OCI-LY1 (cell line): ENCODE measurements around the gene MYO16.

Source experiments
- H2AFZ ChIP-seq: fragments of 200-600 bp; sonication (generic), shearing (Covaris generic); 2 replicates; pipeline ENCODE4 v1.6.0; 2014; ENCODE audit warnings: antibody characterized with exemption, mild to moderate bottlenecking, low read length
- H3F3A ChIP-seq: fragments of 200-600 bp; sonication (generic), shearing (Covaris generic); 2 replicates; pipeline ENCODE4 v1.6.0; 2014; ENCODE audit warnings: mild to moderate bottlenecking, antibody characterized with exemption, low read length, moderate library complexity; ENCODE audit not compliant: insufficient read depth
- H3K27ac ChIP-seq: fragments of 200-600 bp; sonication (generic); 2 replicates; pipeline ENCODE4 v1.5.1; 2014; ENCODE audit warnings: low read length, mixed run types, mild to moderate bottlenecking, low read depth; ENCODE audit not compliant: poor library complexity, severe bottlenecking
- H3K27me3 ChIP-seq: fragments of 200-600 bp; sonication (generic); 2 replicates; pipeline ENCODE4 v1.6.0; 2014; ENCODE audit warnings: antibody characterized with exemption, mild to moderate bottlenecking, low read length, moderate library complexity; ENCODE audit not compliant: insufficient read depth
- H3K36me3 ChIP-seq: fragments of 200-600 bp; sonication (generic); 2 replicates; pipeline ENCODE4 v1.6.1; 2014; ENCODE audit warnings: mild to moderate bottlenecking, antibody characterized with exemption, low read length, moderate library complexity, mixed read lengths; ENCODE audit not compliant: insufficient read depth
- H3K4me1 ChIP-seq: fragments of 200-600 bp; sonication (generic); 2 replicates; pipeline ENCODE4 v1.5.1; 2014; ENCODE audit warnings: mild to moderate bottlenecking, low read length, moderate library complexity; ENCODE audit not compliant: insufficient read depth, severe bottlenecking
- H3K4me2 ChIP-seq: fragments of 200-600 bp; sonication (generic), shearing (Covaris generic); 2 replicates; pipeline ENCODE4 v1.6.1; 2014; ENCODE audit warnings: low read length
- H3K4me3 ChIP-seq: fragments of 200-600 bp; sonication (generic); 2 replicates; pipeline ENCODE4 v1.5.1; 2014; ENCODE audit warnings: low read length, low read depth, mild to moderate bottlenecking, mixed read lengths; ENCODE audit not compliant: poor library complexity, severe bottlenecking
- H3K79me2 ChIP-seq: fragments of 200-600 bp; shearing (Covaris generic); 2 replicates; pipeline ENCODE4 v1.6.1; 2016; ENCODE audit warnings: mixed run types, low read length, mixed read lengths; ENCODE audit not compliant: insufficient read depth
- H3K9ac ChIP-seq: fragments of 200-600 bp; sonication (generic), shearing (Covaris generic); 2 replicates; pipeline ENCODE4 v1.6.1; 2014; ENCODE audit warnings: mild to moderate bottlenecking, low read length, mixed read lengths
- H3K9me2 ChIP-seq: fragments of 200-600 bp; sonication (generic), shearing (Covaris generic); 2 replicates; pipeline ENCODE4 v1.6.1; 2014; ENCODE audit warnings: low read depth, mild to moderate bottlenecking, low read length, mixed read lengths
- H3K9me3 ChIP-seq: fragments of 200-600 bp; shearing (Covaris generic); 2 replicates; pipeline ENCODE4 v1.6.1; 2014; ENCODE audit warnings: low read length, mixed read lengths
- H4K20me1 ChIP-seq: fragments of 200-600 bp; sonication (generic), shearing (Covaris generic); 2 replicates; pipeline ENCODE4 v1.6.0; 2016; ENCODE audit warnings: mild to moderate bottlenecking, low read length; ENCODE audit not compliant: insufficient read depth
- EZH2 ChIP-seq: fragments of 200-600 bp; sonication (generic), shearing (Covaris generic); IDR thresholded peaks from 2 replicates; pipeline ENCODE4 v1.8.0; 2017; ENCODE audit warnings: borderline replicate concordance, mixed run types, mild to moderate bottlenecking, antibody characterized with exemption, low read length, moderate library complexity, mixed read lengths
- TF ChIP-seq, protein P1 (sequence below): fragments of 200-600 bp; sonication (generic), shearing (Covaris generic); IDR thresholded peaks from 2 replicates; pipeline ENCODE4 v1.5.1; 2017; ENCODE audit warnings: mild to moderate bottlenecking, antibody characterized with exemption, low read length, moderate library complexity, mixed read lengths

The MYO16 gene

DNA sequence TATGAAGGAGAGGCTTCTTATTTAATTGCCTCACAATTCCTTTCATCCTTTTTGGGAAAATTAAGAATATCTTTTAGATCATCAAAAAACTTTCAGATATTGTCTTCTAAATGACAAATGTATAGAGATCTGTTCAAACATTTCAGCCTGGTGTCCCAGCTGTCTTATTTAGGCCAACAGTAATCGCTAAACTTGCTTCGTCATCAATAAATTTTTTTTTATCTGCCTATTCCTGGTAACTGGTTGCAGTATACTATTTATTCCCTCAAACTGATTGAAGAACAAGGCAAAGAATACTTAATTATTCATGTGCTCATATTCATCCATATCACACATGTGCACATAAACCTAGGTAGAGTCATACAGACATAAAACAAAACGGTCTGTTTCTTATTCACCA is 5.3 kb upstream of the MYO16 start:
- no peaks in the 10 kb centered on the region for H3K79me2 ChIP-seq
- H3F3A ChIP-seq, result no peaks in the 10 kb centered on the region
- TF ChIP-seq, protein P1, sequence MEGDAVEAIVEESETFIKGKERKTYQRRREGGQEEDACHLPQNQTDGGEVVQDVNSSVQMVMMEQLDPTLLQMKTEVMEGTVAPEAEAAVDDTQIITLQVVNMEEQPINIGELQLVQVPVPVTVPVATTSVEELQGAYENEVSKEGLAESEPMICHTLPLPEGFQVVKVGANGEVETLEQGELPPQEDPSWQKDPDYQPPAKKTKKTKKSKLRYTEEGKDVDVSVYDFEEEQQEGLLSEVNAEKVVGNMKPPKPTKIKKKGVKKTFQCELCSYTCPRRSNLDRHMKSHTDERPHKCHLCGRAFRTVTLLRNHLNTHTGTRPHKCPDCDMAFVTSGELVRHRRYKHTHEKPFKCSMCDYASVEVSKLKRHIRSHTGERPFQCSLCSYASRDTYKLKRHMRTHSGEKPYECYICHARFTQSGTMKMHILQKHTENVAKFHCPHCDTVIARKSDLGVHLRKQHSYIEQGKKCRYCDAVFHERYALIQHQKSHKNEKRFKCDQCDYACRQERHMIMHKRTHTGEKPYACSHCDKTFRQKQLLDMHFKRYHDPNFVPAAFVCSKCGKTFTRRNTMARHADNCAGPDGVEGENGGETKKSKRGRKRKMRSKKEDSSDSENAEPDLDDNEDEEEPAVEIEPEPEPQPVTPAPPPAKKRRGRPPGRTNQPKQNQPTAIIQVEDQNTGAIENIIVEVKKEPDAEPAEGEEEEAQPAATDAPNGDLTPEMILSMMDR, result no peak
- no peaks in the 10 kb centered on the region for H3K9me2 ChIP-seq
- no peak overlapping the region for H3K4me3 ChIP-seq
- no peaks in the 10 kb centered on the region for H4K20me1 ChIP-seq
- no peak overlapping the region for H3K27ac ChIP-seq
- no peaks in the 10 kb centered on the region for H3K4me1 ChIP-seq
- no peak overlapping the region for H3K4me2 ChIP-seq
- H2AFZ ChIP-seq, result no peak overlapping the region
- H3K9me3 ChIP-seq, result no peaks in the 10 kb centered on the region
- H3K27me3 ChIP-seq, result no peaks in the 10 kb centered on the region
- H3K36me3 ChIP-seq, result no peaks in the 10 kb centered on the region
- H3K9ac ChIP-seq, result no peak overlapping the region

DNA sequence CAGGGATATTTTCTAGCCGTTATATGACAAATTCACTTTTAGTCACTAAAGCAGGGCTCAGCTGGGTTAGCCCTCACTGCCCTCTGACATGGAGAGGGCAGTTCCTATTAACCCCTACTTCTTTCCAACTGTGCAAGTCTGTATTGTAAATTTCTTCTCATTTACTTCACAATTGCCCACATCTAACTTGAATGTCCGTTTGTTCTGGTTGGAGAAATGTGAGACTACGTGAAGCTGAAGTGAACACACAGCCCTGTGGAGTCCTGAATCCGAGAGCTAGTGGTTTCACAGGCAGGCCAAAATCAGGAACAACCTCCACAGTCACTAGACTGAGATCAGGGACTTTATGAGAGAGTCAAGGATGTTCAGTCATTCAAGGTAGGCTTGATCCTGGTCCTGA is 4.4 kb upstream of the MYO16 start:
- Histone ChIP-seq H3K27me3 (no peaks in the 10 kb centered on the region), H3K79me2 (no peaks in the 10 kb centered on the region), H3K9me2 (no peaks in the 10 kb centered on the region), H2AFZ (no peak overlapping the region), H3K36me3 (no peaks in the 10 kb centered on the region), H3K4me1 (no peaks in the 10 kb centered on the region), H3F3A (no peaks in the 10 kb centered on the region), H4K20me1 (no peaks in the 10 kb centered on the region), H3K4me3 (no peak overlapping the region), H3K9me3 (no peaks in the 10 kb centered on the region), H3K9ac (no peak overlapping the region), H3K27ac (no peak overlapping the region), H3K4me2 (no peak overlapping the region)
- TF ChIP-seq EZH2, result no peak
- TF ChIP-seq, protein P1, result no peak

DNA sequence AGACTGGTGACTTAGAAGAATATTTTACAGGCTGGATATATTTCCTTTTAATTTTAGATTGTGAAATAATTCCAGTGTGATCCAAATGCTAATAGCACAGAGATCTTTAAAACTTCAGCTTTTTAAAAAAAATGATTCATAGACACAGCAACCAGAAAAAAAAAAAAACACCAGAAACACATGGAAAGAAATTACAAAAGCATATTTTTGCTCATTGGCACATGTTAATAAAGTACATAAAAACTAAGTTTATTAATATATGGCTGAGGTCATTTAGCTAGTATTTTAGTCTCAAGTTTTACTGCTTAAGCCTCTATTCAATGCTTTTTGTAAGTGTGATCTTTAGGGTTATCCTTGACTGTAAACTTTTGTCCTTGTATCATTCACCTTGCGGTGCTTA is 577 bp downstream of the MYO16 start:
- Histone ChIP-seq H4K20me1 (no peaks in the 10 kb centered on the region), H3K36me3 (no peaks in the 10 kb centered on the region), H3K79me2 (no peaks in the 10 kb centered on the region), H3K9me2 (no peaks in the 10 kb centered on the region), H3K9me3 (no peaks in the 10 kb centered on the region), H3K9ac (no peak overlapping the region), H3K27ac (no peak overlapping the region), H3K4me1 (no peaks in the 10 kb centered on the region), H2AFZ (no peak overlapping the region), H3K27me3 (no peaks in the 10 kb centered on the region), H3K4me2 (no peak overlapping the region), H3K4me3 (no peak overlapping the region), H3F3A (no peaks in the 10 kb centered on the region)
- TF ChIP-seq, protein P1, result no peak
- TF ChIP-seq EZH2, result no peak
